Superior temporal gyrus (tissue), 1 donor: ENCODE data around the gene TCFL5.

Experiments
- DNase-seq: peaks from one replicate; pipeline ENCODE4 v3.0.0-alpha.2; 2016; ENCODE audit errors: extremely low spot score

The TCFL5 gene

DNA sequence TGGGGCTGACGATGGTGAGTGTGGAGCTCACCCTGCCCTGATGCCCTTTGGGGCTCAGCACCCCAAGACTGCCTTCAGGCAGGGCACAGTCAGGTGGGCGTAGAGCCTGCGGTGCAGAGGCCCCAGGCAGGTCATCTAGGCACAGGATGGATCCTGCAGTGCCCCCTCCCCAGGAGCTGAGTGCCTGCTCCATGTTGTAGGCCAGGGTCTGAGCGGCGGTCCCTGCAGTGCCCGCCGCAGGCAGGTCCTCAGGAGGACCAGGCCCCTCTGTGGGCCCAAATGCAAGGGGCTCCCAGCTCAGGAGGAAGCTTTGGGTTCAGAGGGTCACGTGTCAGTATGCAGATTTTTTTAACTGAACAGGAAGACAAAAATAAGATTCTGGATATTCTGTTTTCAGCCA is 62.6 kb downstream of the TCFL5 start:
- DNase-seq: no peak

GRCh38 chr20:62797671-62798532 is 63.7 kb downstream of the TCFL5 start:
- no peak for DNase-seq

DNA sequence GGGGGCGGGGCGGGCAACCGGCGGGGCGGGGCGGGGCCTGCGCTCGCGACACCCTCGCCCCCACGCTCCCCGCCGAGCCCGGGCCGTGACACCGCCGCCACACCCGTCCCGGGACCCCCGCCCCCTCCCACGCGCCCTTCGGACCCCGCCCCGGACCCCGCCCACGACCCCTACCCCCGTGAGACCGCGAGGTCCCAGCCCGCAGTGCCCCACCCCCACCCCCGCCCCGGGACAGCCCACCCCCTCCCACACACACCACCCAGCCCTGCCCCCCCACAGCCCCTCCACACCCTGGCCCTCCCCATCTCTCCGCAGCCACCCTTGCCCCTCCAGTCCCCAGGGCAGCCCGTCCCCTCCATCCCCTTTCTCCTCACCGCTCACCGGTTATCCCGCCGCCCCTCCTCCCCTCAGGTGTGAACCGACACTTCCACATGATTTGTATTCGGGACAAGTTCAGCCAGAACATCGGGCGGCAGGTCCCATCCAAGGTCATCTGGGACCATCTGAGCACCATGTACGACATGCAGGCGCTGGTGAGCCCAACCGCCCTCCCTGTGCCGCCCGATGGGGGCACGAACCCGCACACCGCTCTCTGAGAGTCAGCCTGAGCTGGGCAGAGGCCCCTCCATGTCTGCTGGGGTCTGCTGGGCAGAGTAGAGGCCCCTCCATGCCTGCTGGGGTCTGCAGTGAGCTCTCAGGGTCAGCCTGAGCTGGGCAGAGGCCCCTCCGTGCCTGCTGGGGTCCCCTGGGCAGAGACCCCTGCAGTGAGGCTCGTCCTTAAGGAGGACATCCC is 64.7 kb downstream of the TCFL5 start:
- DNase-seq: no peak

DNA sequence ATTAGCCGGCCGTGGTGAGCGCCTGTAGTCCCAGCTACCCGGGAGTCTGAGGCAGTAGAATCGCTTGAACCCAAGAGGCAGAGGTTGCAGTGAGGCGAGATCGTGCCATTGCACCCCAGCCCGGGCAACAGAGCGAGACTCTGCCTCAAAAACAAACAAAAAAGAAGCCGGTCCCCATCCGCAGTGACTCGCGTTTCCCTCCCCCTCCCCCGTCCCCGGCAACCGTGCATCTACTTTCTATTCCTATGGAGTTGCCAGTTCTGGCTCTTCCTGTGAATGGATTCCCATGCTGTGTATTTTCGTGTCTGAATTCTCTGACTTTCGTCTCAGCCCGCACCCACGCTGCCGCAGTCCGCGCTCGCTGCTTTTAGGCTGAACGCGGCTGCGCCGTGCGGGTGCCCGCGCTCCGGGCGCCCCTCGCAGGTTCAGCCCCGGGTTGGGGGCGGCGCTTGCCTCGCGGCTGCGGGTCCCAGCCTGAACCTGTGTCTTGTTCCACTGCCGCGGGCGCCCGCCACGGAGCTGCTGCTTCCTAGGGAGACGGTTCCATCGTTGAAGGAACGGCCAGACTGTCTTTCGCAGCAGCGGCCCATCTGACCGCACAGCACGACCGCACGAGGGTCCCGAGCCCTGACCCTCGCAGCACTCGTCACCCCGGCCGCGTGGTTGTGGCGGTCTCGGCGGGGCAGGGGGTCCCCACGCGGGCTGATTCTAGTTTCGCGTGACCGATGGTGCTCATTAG is 66.4 kb downstream of the TCFL5 start:
- DNase-seq: peak; percentile 64

GRCh38 chr20:62794007-62794724 is 67.5 kb downstream of the TCFL5 start:
- DNase-seq: peak; percentile 97

GRCh38 chr20:62793757-62794006 is 67.9 kb downstream of the TCFL5 start:
- no peak for DNase-seq

DNA sequence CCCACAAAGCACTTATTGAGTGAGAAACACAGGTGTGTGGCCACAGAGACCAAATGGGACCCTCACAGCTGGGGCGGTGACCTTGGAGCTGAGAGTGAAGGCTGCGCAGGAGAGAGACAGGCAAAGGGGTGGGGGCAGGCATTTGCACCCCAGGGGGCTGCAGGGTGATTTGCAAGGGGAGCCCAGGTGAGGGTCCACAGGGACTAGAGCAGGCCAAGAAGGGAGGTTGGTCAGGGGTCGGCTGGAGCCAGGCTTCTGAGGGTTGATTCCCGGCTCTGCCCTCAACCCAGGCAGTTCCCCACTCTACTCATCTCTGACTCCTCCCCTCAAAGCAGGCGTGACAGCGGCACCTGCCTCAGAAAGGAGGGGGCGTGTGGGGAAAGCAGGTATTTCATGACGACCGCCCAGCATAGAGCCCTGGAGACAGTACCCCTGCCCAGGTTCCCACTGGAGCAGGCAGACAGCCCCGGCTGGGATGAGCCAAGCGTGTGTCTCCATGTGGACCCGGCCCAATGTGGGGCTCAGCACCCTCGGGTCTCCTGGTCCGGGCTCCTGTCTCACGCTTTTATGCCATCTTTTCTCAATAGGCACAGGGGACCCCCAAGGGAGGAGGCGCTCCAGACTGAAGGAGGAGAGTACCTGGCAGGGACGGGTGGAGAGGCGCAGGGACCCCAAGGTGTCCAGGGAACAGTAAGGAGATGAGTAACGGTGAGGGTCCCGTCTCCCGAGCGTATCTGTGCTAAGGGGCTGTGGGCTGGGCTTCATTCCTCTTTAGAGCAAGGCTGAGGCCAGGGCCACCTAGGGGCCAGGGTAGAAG is 68.5 kb downstream of the TCFL5 start:
- no peak for DNase-seq

- DNase-seq: no peak
These were observed 69.3 kb downstream of the TCFL5 start for GRCh38 chr20:62792182-62792939.

- peak; percentile 97 for DNase-seq
These were observed 70.1 kb downstream of the TCFL5 start for GRCh38 chr20:62791301-62792181.
